ENCODE results near the gene C19orf25. TPM values are rescaled to one million over a fixed set of nuclear protein-coding genes. Genes with fewer than 3 reads are reported as not detected.

Gene C19orf25
- total and polyA plus RNA-seq, 9 of the 15 experiments (the other 6 are each of a cell fraction or from before 2014, with no cell fraction given) = 0.79 to 96.0 (median 36.1) TPM

DNA sequence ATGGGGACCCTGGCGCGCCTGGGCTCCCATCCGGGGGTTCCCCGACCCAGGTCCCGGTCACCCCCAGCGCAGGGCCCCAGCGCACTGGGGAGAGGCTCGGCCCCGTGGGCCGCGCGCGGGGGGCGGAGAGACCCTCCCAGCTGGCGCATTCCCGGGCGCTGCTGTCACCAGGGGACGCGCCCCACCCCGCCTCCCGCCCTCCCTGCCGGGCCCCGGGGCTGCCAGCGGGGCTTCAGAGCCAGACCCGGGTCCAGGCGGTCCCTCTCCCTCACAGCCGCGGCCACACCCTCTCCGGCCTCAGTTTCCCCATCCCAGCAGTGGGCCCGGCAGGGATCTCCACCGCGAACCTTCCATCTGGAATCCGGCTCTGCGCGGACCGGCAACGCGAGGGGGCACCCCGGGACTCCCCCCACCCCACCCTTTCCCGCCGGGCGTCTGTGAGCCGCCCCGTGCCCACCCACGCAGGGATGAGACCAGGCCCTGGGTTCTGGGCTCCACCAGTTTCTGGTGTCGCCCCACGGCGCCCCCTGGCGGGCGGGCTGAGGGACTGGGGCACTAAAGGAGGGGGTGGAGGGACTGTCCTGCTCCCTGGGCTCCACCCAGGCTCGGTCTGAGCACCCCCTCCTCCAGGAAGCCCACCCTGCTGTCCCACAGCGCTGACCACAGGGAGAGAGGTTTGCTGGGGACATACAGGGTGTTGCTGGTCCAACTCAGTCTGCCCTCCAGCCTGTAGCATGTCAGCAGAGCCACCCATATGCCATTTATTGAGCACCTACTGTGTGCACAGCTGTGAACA, 34.7 kb upstream of the C19orf25 start (continued):
- TF ChIP-seq, protein P1, sequence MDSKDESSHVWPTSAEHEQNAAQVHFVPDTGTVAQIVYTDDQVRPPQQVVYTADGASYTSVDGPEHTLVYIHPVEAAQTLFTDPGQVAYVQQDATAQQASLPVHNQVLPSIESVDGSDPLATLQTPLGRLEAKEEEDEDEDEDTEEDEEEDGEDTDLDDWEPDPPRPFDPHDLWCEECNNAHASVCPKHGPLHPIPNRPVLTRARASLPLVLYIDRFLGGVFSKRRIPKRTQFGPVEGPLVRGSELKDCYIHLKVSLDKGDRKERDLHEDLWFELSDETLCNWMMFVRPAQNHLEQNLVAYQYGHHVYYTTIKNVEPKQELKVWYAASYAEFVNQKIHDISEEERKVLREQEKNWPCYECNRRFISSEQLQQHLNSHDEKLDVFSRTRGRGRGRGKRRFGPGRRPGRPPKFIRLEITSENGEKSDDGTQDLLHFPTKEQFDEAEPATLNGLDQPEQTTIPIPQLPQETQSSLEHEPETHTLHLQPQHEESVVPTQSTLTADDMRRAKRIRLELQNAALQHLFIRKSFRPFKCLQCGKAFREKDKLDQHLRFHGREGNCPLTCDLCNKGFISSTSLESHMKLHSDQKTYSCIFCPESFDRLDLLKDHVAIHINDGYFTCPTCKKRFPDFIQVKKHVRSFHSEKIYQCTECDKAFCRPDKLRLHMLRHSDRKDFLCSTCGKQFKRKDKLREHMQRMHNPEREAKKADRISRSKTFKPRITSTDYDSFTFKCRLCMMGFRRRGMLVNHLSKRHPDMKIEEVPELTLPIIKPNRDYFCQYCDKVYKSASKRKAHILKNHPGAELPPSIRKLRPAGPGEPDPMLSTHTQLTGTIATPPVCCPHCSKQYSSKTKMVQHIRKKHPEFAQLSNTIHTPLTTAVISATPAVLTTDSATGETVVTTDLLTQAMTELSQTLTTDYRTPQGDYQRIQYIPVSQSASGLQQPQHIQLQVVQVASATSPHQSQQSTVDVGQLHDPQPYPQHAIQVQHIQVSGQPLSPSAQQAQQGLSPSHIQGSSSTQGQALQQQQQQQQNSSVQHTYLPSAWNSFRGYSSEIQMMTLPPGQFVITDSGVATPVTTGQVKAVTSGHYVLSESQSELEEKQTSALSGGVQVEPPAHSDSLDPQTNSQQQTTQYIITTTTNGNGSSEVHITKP (IDR thresholded peaks at IDR 0.05; ENCODE audit: partially characterized antibody) = peak; percentile 25
- TF ChIP-seq HMG20A (CRISPR knock-in tag; conservative IDR thresholded peaks at IDR 0.05) = no peak
- TF ChIP-seq ZNF384 (IDR thresholded peaks at IDR 0.05; ENCODE audit: low read depth, low read length) = peak; percentile 4; the same call in 1 of the 2 replicates
- peak; percentile 100 for TF ChIP-seq ZFP36 (IDR thresholded peaks at IDR 0.05; ENCODE audit: low read depth, low read length, partially characterized antibody)
- TF ChIP-seq MTA1 (IDR thresholded peaks at IDR 0.05; ENCODE audit: borderline replicate concordance) = peak; percentile 38; the same call in 1 of the 2 replicates
- TF ChIP-seq CSDE1 (IDR thresholded peaks at IDR 0.05) = no peak
- no peak for TF ChIP-seq FOXJ2 (tag; IDR thresholded peaks at IDR 0.05)
- TF ChIP-seq TBL1XR1 (IDR thresholded peaks at IDR 0.05; ENCODE audit: low read length in 2 of 2) = peak in 1 of 2 experiments; percentile 49; a peak in 1 of 4 replicates
- peak; percentile 53 for TF ChIP-seq RB1 (IDR thresholded peaks at IDR 0.05; ENCODE audit: low read depth)
- TF ChIP-seq SREBF2 (CRISPR knock-in tag; IDR thresholded peaks at IDR 0.05) = no peak
- TF ChIP-seq XRCC4 (IDR thresholded peaks at IDR 0.05; ENCODE audit: extremely low read depth, insufficient read depth, insufficient read length) = no peak
- no peak for TF ChIP-seq CREB1 (IDR thresholded peaks at IDR 0.05)
- 0 out of 2 replicates have a peak, but pooled peaks have one; percentile 26 for TF ChIP-seq CREB1 (CRISPR knock-in tag; IDR thresholded peaks at IDR 0.05)
- TF ChIP-seq, protein P2, sequence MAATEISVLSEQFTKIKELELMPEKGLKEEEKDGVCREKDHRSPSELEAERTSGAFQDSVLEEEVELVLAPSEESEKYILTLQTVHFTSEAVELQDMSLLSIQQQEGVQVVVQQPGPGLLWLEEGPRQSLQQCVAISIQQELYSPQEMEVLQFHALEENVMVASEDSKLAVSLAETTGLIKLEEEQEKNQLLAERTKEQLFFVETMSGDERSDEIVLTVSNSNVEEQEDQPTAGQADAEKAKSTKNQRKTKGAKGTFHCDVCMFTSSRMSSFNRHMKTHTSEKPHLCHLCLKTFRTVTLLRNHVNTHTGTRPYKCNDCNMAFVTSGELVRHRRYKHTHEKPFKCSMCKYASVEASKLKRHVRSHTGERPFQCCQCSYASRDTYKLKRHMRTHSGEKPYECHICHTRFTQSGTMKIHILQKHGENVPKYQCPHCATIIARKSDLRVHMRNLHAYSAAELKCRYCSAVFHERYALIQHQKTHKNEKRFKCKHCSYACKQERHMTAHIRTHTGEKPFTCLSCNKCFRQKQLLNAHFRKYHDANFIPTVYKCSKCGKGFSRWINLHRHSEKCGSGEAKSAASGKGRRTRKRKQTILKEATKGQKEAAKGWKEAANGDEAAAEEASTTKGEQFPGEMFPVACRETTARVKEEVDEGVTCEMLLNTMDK (IDR thresholded peaks at IDR 0.05; ENCODE audit: borderline replicate concordance, insufficient read depth, low read depth, low read length, poor library complexity, severe bottlenecking) = peak; percentile 95
- TF ChIP-seq, protein P3, sequence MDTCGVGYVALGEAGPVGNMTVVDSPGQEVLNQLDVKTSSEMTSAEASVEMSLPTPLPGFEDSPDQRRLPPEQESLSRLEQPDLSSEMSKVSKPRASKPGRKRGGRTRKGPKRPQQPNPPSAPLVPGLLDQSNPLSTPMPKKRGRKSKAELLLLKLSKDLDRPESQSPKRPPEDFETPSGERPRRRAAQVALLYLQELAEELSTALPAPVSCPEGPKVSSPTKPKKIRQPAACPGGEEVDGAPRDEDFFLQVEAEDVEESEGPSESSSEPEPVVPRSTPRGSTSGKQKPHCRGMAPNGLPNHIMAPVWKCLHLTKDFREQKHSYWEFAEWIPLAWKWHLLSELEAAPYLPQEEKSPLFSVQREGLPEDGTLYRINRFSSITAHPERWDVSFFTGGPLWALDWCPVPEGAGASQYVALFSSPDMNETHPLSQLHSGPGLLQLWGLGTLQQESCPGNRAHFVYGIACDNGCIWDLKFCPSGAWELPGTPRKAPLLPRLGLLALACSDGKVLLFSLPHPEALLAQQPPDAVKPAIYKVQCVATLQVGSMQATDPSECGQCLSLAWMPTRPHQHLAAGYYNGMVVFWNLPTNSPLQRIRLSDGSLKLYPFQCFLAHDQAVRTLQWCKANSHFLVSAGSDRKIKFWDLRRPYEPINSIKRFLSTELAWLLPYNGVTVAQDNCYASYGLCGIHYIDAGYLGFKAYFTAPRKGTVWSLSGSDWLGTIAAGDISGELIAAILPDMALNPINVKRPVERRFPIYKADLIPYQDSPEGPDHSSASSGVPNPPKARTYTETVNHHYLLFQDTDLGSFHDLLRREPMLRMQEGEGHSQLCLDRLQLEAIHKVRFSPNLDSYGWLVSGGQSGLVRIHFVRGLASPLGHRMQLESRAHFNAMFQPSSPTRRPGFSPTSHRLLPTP (IDR thresholded peaks at IDR 0.05; ENCODE audit: borderline replicate concordance, extremely low read depth, insufficient read length) = peak; percentile 74
- TF ChIP-seq SP1 (CRISPR knock-in tag; IDR thresholded peaks at IDR 0.05) = peak; percentile 71; the same call in 1 of the 2 replicates
- TF ChIP-seq NR2C1 (IDR thresholded peaks at IDR 0.05) = no peak
- TF ChIP-seq NR2C1 (tag; IDR thresholded peaks at IDR 0.05) = no peak
- 0 out of 2 replicates have a peak, but pooled peaks have one; percentile 26 for TF ChIP-seq CTBP1 (IDR thresholded peaks at IDR 0.05; ENCODE audit: borderline replicate concordance)
- peak; percentile 74; the same call in 1 of the 2 replicates for TF ChIP-seq SAFB (IDR thresholded peaks at IDR 0.05; ENCODE audit: borderline replicate concordance, low read depth, low read length)

Measured in K562 (cell line).